Keratinocyte (primary cell): ENCODE results near the gene FOXP4. TPM values are rescaled to one million over a fixed set of nuclear protein-coding genes. Genes with fewer than 3 reads are reported as not detected.

Experiments used
- DNase-seq: peaks from one replicate; pipeline ENCODE4 v3.0.0-alpha.2; 2011; ENCODE audit warnings: low read depth, missing footprints, low spot score
- FAIRE-seq: peaks from 2 replicates; lab custom pipeline; 2011; peaks lifted over from hg19 to GRCh38; lab: Jason Lieb, UNC
- H2AFZ ChIP-seq: 2 replicates; pipeline ENCODE4 v1.6.0; 2012; ENCODE audit warnings: low read length, control low read depth, inconsistent platforms; ENCODE audit not compliant: control insufficient read depth
- H3K27ac ChIP-seq: 2 replicates; pipeline ENCODE4 v1.5.1; 2011; ENCODE audit warnings: low read length; ENCODE audit not compliant: control insufficient read depth, insufficient read depth
- H3K27me3 ChIP-seq: 3 replicates; pipeline ENCODE4 v1.6.0; 2011; ENCODE audit warnings: low read length; ENCODE audit not compliant: control insufficient read depth, insufficient read depth; ENCODE audit errors: extremely low read depth
- H3K36me3 ChIP-seq, 2 experiments: 2 replicates in 1 of 2; 3 replicates in 1 of 2; pipeline ENCODE4 v1.5.1; 2011; ENCODE audit warnings: low read length in 2 of 2, mild to moderate bottlenecking in 1 of 2; ENCODE audit not compliant: control insufficient read depth in 2 of 2, insufficient read depth in 2 of 2; ENCODE audit errors: extremely low read depth in 1 of 2
- H3K4me1 ChIP-seq: 3 replicates; pipeline ENCODE4 v1.5.1; 2011; ENCODE audit warnings: low read length; ENCODE audit not compliant: control insufficient read depth, insufficient read depth; ENCODE audit errors: extremely low read depth
- H3K4me2 ChIP-seq: 3 replicates; pipeline ENCODE4 v1.6.0; 2011; ENCODE audit warnings: low read depth, low read length; ENCODE audit not compliant: control insufficient read depth, insufficient read depth; ENCODE audit errors: extremely low read depth
- H3K4me3 ChIP-seq, 3 experiments: fragments of 200-600 bp in 1 of 3; sonication (generic) in 1 of 3; 2 replicates in 2 of 3; 3 replicates in 1 of 3; pipeline ENCODE4 v1.5.1; 2011 to 2016; ENCODE audit warnings: low read length in 3 of 3, mild to moderate bottlenecking in 3 of 3, control low read depth in 2 of 3, inconsistent platforms in 1 of 3, low read depth in 1 of 3, mixed read lengths in 1 of 3, mixed run types in 1 of 3, moderate library complexity in 1 of 3; ENCODE audit not compliant: control insufficient read depth in 2 of 3, insufficient read depth in 2 of 3; ENCODE audit errors: extremely low read depth in 1 of 3
- H3K79me2 ChIP-seq: 2 replicates; pipeline ENCODE4 v1.6.0; 2012; ENCODE audit warnings: low read length; ENCODE audit not compliant: control insufficient read depth, insufficient read depth
- H3K9ac ChIP-seq: 3 replicates; pipeline ENCODE4 v1.6.0; 2011; ENCODE audit warnings: low read length; ENCODE audit not compliant: control insufficient read depth, insufficient read depth; ENCODE audit errors: extremely low read depth
- H3K9me1 ChIP-seq: 3 replicates; pipeline ENCODE4 v1.6.0; 2011; ENCODE audit warnings: low read length; ENCODE audit not compliant: control insufficient read depth, insufficient read depth; ENCODE audit errors: extremely low read depth
- H3K9me3 ChIP-seq: 2 replicates; pipeline ENCODE4 v1.5.1; 2012; ENCODE audit warnings: low read depth, low read length; ENCODE audit not compliant: control insufficient read depth
- H4K20me1 ChIP-seq: 3 replicates; pipeline ENCODE4 v1.6.0; 2011; ENCODE audit warnings: low read length; ENCODE audit not compliant: control insufficient read depth, insufficient read depth; ENCODE audit errors: extremely low read depth
- EZH2 ChIP-seq: IDR thresholded peaks from one replicate; pipeline ENCODE4 v1.6.1; 2012; ENCODE audit warnings: inconsistent platforms, mild to moderate bottlenecking, low read length, moderate library complexity
- dilution Hi-C: fragments of 300-500 bp; cut with MboI; formaldehyde crosslinking; loops from one replicate; pipeline ENCODE4 v1.7.0; 2020; ENCODE audit warnings: low sequenced_read_pairs; ENCODE audit not compliant: extremely low pct_ligation_motif_present
- polyA plus RNA-seq, 5 experiments: library from polyadenylated mRNA; depleted of rRNA in 3 of 5; stranded (reverse) in 3 of 5; stranded (forward) in 1 of 5; unstranded in 1 of 5; fragments of >200 nt; gene quantifications; 1 replicate in 1 of 5; 2 replicates in 3 of 5; 3 replicates in 1 of 5; pipeline versions ENCODE4 v1.2.1 to v1.2.3, GENCODE V29; 2011 to 2012; ENCODE audit warnings: missing spikeins in 2 of 5, low read depth in 1 of 5, low replicate concordance in 1 of 5
- TF ChIP-seq, protein P1 (sequence below), 3 experiments: IDR thresholded peaks in 1 of 3; conservative IDR thresholded peaks in 1 of 3; optimal IDR thresholded peaks in 1 of 3; 2 replicates in 2 of 3; 3 replicates in 1 of 3; pipeline versions ENCODE3 to v1.5.1; 2011; ENCODE audit warnings: low read length in 3 of 3, mild to moderate bottlenecking in 3 of 3, moderate library complexity in 2 of 3, control low read depth in 1 of 3, inconsistent platforms in 1 of 3; ENCODE audit not compliant: insufficient read depth in 2 of 3; ENCODE audit errors: extremely low read depth in 1 of 3

FOXP4 gene
- polyA plus RNA-seq, 1 donor (not counting 4 experiments of a cell fraction or from before 2014, with no cell fraction given): 1.1 TPM

DNA sequence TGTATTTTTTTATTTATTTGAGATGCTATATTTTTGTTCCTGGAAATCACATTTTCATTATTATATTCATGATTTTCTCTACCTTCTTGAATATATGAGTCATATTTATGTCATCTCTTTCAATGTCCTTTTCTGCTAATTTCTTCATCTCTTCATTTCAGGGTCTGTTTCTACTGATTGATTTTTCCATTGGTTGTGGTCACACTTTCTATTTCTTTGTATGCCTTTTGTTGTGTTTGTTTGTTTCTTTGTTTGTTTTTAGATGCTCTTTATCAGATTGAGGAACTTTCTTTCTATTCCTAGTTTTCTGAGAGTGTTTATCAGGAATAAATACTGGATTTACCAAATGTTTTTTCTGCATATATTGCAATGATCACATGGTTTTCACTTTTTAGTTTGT, 75.2 kb downstream of the FOXP4 start:
- Histone ChIP-seq H2AFZ (no peak overlapping the region), H3K9me3 (peaks cover 2% of the 10 kb centered on the region), H3K27me3 (no peaks in the 10 kb centered on the region), H3K4me3 (no peak overlapping the region), H3K79me2 (no peaks in the 10 kb centered on the region), H3K27ac (no peak overlapping the region), H3K9ac (no peak overlapping the region), H3K4me2 (no peak overlapping the region), H3K9me1 (no peaks in the 10 kb centered on the region), H3K4me1 (peaks cover 28% of the 10 kb centered on the region), H4K20me1 (no peaks in the 10 kb centered on the region), H3K36me3 (no peaks in the 10 kb centered on the region)
- DNase-seq (no peak), FAIRE-seq (no peak)
- TF ChIP-seq EZH2: no peak
- TF ChIP-seq, protein P1, sequence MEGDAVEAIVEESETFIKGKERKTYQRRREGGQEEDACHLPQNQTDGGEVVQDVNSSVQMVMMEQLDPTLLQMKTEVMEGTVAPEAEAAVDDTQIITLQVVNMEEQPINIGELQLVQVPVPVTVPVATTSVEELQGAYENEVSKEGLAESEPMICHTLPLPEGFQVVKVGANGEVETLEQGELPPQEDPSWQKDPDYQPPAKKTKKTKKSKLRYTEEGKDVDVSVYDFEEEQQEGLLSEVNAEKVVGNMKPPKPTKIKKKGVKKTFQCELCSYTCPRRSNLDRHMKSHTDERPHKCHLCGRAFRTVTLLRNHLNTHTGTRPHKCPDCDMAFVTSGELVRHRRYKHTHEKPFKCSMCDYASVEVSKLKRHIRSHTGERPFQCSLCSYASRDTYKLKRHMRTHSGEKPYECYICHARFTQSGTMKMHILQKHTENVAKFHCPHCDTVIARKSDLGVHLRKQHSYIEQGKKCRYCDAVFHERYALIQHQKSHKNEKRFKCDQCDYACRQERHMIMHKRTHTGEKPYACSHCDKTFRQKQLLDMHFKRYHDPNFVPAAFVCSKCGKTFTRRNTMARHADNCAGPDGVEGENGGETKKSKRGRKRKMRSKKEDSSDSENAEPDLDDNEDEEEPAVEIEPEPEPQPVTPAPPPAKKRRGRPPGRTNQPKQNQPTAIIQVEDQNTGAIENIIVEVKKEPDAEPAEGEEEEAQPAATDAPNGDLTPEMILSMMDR (optimal IDR thresholded peaks at IDR 0.05 in 1 of 3, IDR thresholded peaks at IDR 0.05 in 1 of 3, conservative IDR thresholded peaks at IDR 0.05 in 1 of 3; ENCODE audit: extremely low read depth in 1 of 3, insufficient read depth in 2 of 3, low read length in 3 of 3): no peak
- dilution Hi-C loops: no loop called here

DNA sequence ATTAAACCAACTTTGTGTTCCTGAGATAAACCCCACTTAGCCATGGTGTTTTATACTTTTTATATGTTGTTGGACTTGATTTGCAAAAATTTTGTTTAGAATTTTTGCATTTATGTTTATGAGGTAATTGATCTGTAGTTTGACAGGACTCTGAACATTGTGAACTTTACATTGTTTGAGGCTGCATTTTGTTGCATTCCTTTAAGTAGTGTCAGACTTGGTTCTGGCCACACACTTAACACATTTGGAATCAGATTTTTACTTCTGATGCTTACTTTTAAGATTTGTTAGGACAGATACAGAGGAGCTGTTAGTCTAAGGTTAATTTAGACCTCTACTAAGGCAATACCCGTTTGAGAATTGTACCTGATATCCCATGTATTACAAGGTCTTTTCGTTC, 75.6 kb downstream of the FOXP4 start:
- Histone ChIP-seq H4K20me1 (no peaks in the 10 kb centered on the region), H3K36me3 (no peaks in the 10 kb centered on the region), H3K4me1 (peaks cover 33% of the 10 kb centered on the region), H3K4me2 (peak overlapping the region; percentile 2), H3K27ac (peak overlapping the region; percentile 0), H3K9ac (no peak overlapping the region), H3K4me3 (no peak overlapping the region), H2AFZ (no peak overlapping the region), H3K9me1 (no peaks in the 10 kb centered on the region), H3K79me2 (no peaks in the 10 kb centered on the region), H3K9me3 (peaks cover 2% of the 10 kb centered on the region), H3K27me3 (no peaks in the 10 kb centered on the region)
- TF ChIP-seq EZH2: no peak
- TF ChIP-seq, protein P1 (optimal IDR thresholded peaks at IDR 0.05 in 1 of 3, IDR thresholded peaks at IDR 0.05 in 1 of 3, conservative IDR thresholded peaks at IDR 0.05 in 1 of 3; ENCODE audit: extremely low read depth in 1 of 3, insufficient read depth in 2 of 3, low read length in 3 of 3): no peak
- dilution Hi-C loops: no loop called here
- no peak for DNase-seq
- FAIRE-seq: peak; percentile 23
